ENCODE data around the gene KCNQ4. TPM values are rescaled to one million over a fixed set of nuclear protein-coding genes. Genes with fewer than 3 reads are reported as not detected.

KCNQ4 gene
- total and polyA plus RNA-seq, 2 of the 8 experiments (the other 6 are each of a cell fraction or from before 2014, with no cell fraction given): 2.2 to 3.9 TPM

GRCh38 chr1:40739455-40740008 is 44.1 kb upstream of the KCNQ4 start (continued):
- TF ChIP-seq RAD21 (IDR thresholded peaks at IDR 0.05 in 1 of 2, conservative IDR thresholded peaks at IDR 0.05 in 1 of 2; ENCODE audit: low read depth in 2 of 2, low read length in 2 of 2) (no peak), CHD2 (IDR thresholded peaks at IDR 0.05; ENCODE audit: low read length) (no peak), RFX5 (IDR thresholded peaks at IDR 0.05; ENCODE audit: borderline replicate concordance, low read depth, low read length) (no peak), SIN3A (conservative IDR thresholded peaks at IDR 0.05 in 1 of 2, IDR thresholded peaks at IDR 0.05 in 1 of 2; ENCODE audit: low read depth in 1 of 2, low read length in 2 of 2) (no peak), YY1 (IDR thresholded peaks at IDR 0.05; ENCODE audit: low read depth, low read length) (no peak), TAF1 (IDR thresholded peaks at IDR 0.05; ENCODE audit: low read depth, low read length) (no peak), POU5F1 (IDR thresholded peaks at IDR 0.05; ENCODE audit: low read depth, low read length) (no peak), POLR2A (IDR thresholded peaks at IDR 0.05; ENCODE audit: control extremely low read depth in 1 of 2, low read depth in 2 of 2, low read length in 2 of 2) (no peak)
